ENCODE results near the gene GRM7. TPM values are rescaled to one million over a fixed set of nuclear protein-coding genes. Genes with fewer than 3 reads are reported as not detected.

Gene GRM7
- total and polyA plus RNA-seq, 5 donors from 2014 or later: not detected

DNA sequence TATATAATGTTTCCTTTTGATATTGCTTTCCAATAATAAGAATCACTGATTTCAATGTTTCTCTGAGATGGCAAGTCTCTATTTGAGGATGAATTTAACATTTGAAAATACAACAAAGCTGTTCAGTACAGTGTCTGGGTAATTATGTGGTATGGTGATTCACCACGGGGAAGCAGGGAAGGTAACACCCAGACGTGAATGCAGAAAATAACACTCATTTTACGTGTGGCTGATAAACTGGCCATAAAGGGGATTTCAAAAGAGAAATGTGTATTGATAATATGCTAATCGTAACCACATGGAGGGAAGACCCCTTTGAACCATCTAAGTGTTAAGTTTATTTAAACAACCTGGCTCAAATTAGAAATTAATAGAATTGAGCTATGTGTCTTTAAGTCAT, 344.6 kb downstream of the GRM7 start:
- H3K27me3 Mint-ChIP-seq: no peaks in the 10 kb centered on the region
- ATAC-seq (ENCODE audit: low read depth in 2 of 2): no peak
- Histone ChIP-seq H3K36me3 (ENCODE audit: control insufficient read depth, insufficient read depth, low read length) (no peaks in the 10 kb centered on the region), H3K27me3 (ENCODE audit: control insufficient read depth, insufficient read depth, low read length) (no peaks in the 10 kb centered on the region), H3K9me3 (ENCODE audit: control insufficient read depth in 2 of 2, low read length in 2 of 2) (no peaks in the 10 kb centered on the region), H3K4me3 (ENCODE audit: low read depth, low read length) (no peak overlapping the region), H3K4me1 (ENCODE audit: control insufficient read depth, insufficient read depth, low read length, poor library complexity, severe bottlenecking) (no peaks in the 10 kb centered on the region), H3K27ac (ENCODE audit: insufficient read depth, low read length, poor library complexity, severe bottlenecking) (no peak overlapping the region)
- H3K36me3 Mint-ChIP-seq: no peaks in the 10 kb centered on the region
- DNase-seq: peak in 1 of 3 donors; percentile 6
- peaks cover 3 to 9% (median 5%) of the 10 kb centered on the region in 7 donors for H3K9me3 Mint-ChIP-seq
- H3K27ac Mint-ChIP-seq: peak overlapping the region in 1 of 3 donors; percentile 21
- H3K4me3 Mint-ChIP-seq: peak overlapping the region in 3 of 4 donors; percentile 32 to 64 (median 46)
- peaks cover 0 to 3% (median 0%) of the 10 kb centered on the region in 4 donors for H3K4me1 Mint-ChIP-seq

DNA sequence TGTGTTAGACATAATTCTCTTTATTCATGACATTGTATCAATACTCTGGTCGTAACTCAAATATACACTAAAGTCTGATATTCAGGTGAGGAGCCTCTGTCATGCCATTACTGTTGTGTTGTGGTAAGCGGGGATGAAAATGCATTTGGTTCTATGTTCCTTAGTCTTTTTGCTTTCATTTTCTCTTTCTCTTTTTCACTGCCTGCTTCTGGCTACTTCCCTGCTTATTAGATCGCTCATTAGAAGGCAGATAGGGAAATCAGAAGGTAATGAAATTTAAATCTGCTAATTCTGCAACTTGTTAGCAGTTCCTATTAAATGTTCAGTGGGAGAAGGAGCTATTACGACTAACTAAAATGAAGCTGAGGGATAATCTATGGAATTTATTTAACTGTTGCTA, 345.0 kb downstream of the GRM7 start:
- Histone ChIP-seq H3K9me3 (ENCODE audit: control insufficient read depth in 2 of 2, low read length in 2 of 2) (no peaks in the 10 kb centered on the region), H3K4me3 (ENCODE audit: low read depth, low read length) (peak overlapping the region; percentile 5), H3K36me3 (ENCODE audit: control insufficient read depth, insufficient read depth, low read length) (no peaks in the 10 kb centered on the region), H3K27me3 (ENCODE audit: control insufficient read depth, insufficient read depth, low read length) (no peaks in the 10 kb centered on the region), H3K27ac (ENCODE audit: insufficient read depth, low read length, poor library complexity, severe bottlenecking) (no peak overlapping the region), H3K4me1 (ENCODE audit: control insufficient read depth, insufficient read depth, low read length, poor library complexity, severe bottlenecking) (no peaks in the 10 kb centered on the region)
- Mint-ChIP-seq H3K4me3 (peak overlapping the region in 3 of 4 donors; percentile 32 to 64 (median 46)), H3K4me1 (peaks cover 0 to 3% (median 0%) of the 10 kb centered on the region in 4 donors), H3K27ac (peak overlapping the region in 1 of 3 donors; percentile 28), H3K36me3 (no peaks in the 10 kb centered on the region), H3K27me3 (no peaks in the 10 kb centered on the region), H3K9me3 (peaks cover 3 to 9% (median 4%) of the 10 kb centered on the region in 7 donors)
- DNase-seq: peak in 1 of 3 donors; percentile 20
- no peak for ATAC-seq (ENCODE audit: low read depth in 2 of 2)

GRCh38 chr3:7207125-7207524, 346.2 kb downstream of the GRM7 start:
- no peak overlapping the region for H3K27ac ChIP-seq (ENCODE audit: insufficient read depth, low read length, poor library complexity, severe bottlenecking)
- H3K36me3 ChIP-seq (ENCODE audit: control insufficient read depth, insufficient read depth, low read length): no peaks in the 10 kb centered on the region
- peaks cover 2 to 14% (median 6%) of the 10 kb centered on the region in 7 donors for H3K9me3 Mint-ChIP-seq
- H3K27me3 Mint-ChIP-seq: no peaks in the 10 kb centered on the region
- no peaks in the 10 kb centered on the region for H3K4me1 ChIP-seq (ENCODE audit: control insufficient read depth, insufficient read depth, low read length, poor library complexity, severe bottlenecking)
- no peaks in the 10 kb centered on the region for H3K9me3 ChIP-seq (ENCODE audit: control insufficient read depth in 2 of 2, low read length in 2 of 2)
- H3K27ac Mint-ChIP-seq: no peak overlapping the region
- H3K4me1 Mint-ChIP-seq: peaks cover 0 to 3% (median 0%) of the 10 kb centered on the region in 4 donors
- H3K27me3 ChIP-seq (ENCODE audit: control insufficient read depth, insufficient read depth, low read length): no peaks in the 10 kb centered on the region
- H3K4me3 Mint-ChIP-seq: no peak overlapping the region
- ATAC-seq (ENCODE audit: low read depth in 2 of 2) (no peak), DNase-seq (no peak)
- H3K36me3 Mint-ChIP-seq: no peaks in the 10 kb centered on the region
- H3K4me3 ChIP-seq (ENCODE audit: low read depth, low read length): no peak overlapping the region

DNA sequence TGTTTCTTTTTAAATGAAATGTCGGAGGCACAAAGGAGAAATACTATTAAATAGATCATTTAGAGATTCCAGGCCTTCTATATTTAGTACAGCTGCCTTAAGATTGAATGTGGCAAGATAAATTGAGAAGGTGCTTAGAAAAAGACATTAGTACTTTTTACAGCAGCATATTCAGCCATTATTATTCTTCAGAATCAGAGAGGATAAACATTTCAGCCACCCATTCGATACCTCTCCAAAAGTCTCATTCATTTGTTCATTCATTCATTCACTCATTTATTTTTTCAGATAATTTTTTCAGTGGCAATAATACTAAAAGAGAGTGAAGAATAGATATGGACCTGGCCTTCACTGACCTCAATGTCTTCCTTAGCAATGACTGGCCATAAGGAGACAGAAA, 347.0 kb downstream of the GRM7 start:
- Mint-ChIP-seq H3K27ac (no peak overlapping the region), H3K4me3 (no peak overlapping the region), H3K4me1 (peaks cover 0 to 3% (median 0%) of the 10 kb centered on the region in 4 donors), H3K9me3 (peaks cover 2 to 15% (median 6%) of the 10 kb centered on the region in 7 donors), H3K27me3 (no peaks in the 10 kb centered on the region), H3K36me3 (no peaks in the 10 kb centered on the region)
- H3K4me1 ChIP-seq (ENCODE audit: control insufficient read depth, insufficient read depth, low read length, poor library complexity, severe bottlenecking): no peaks in the 10 kb centered on the region
- H3K36me3 ChIP-seq (ENCODE audit: control insufficient read depth, insufficient read depth, low read length): no peaks in the 10 kb centered on the region
- no peak overlapping the region for H3K27ac ChIP-seq (ENCODE audit: insufficient read depth, low read length, poor library complexity, severe bottlenecking)
- ATAC-seq (ENCODE audit: low read depth in 2 of 2) (no peak), DNase-seq (no peak)
- no peaks in the 10 kb centered on the region for H3K27me3 ChIP-seq (ENCODE audit: control insufficient read depth, insufficient read depth, low read length)
- H3K9me3 ChIP-seq (ENCODE audit: control insufficient read depth in 2 of 2, low read length in 2 of 2): no peaks in the 10 kb centered on the region
- no peak overlapping the region for H3K4me3 ChIP-seq (ENCODE audit: low read depth, low read length)

DNA sequence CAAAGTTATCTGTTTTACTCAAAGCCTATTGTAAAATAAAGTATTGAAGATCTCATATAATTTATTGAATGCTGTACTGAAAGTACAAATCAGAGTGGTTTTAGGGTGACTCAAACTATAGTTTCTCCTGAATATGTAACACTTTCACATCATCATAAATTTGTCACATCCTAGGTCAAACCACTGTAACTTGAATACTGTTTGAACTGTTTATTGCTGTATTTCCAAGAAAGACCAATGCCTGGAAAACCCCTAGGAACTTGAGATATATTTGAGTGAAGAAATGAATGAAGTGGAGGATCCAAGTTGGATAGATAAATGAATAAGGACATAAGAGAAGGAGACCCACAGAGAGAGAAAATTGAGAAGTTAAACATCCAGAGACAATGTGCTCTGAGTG, 348.2 kb downstream of the GRM7 start:
- no peak for DNase-seq
- Histone ChIP-seq H3K27ac (ENCODE audit: insufficient read depth, low read length, poor library complexity, severe bottlenecking) (no peak overlapping the region), H3K4me3 (ENCODE audit: low read depth, low read length) (no peak overlapping the region), H3K4me1 (ENCODE audit: control insufficient read depth, insufficient read depth, low read length, poor library complexity, severe bottlenecking) (no peaks in the 10 kb centered on the region), H3K27me3 (ENCODE audit: control insufficient read depth, insufficient read depth, low read length) (no peaks in the 10 kb centered on the region), H3K36me3 (ENCODE audit: control insufficient read depth, insufficient read depth, low read length) (no peaks in the 10 kb centered on the region), H3K9me3 (ENCODE audit: control insufficient read depth in 2 of 2, low read length in 2 of 2) (no peaks in the 10 kb centered on the region)
- no peak overlapping the region for H3K27ac Mint-ChIP-seq
- H3K27me3 Mint-ChIP-seq: no peaks in the 10 kb centered on the region
- ATAC-seq (ENCODE audit: low read depth in 2 of 2): no peak
- peaks cover 0 to 3% (median 0%) of the 10 kb centered on the region in 4 donors for H3K4me1 Mint-ChIP-seq
- H3K9me3 Mint-ChIP-seq: peaks cover 0 to 12% (median 9%) of the 10 kb centered on the region in 7 donors
- no peak overlapping the region for H3K4me3 Mint-ChIP-seq
- H3K36me3 Mint-ChIP-seq: no peaks in the 10 kb centered on the region

GRCh38 chr3:7211740-7212139, 350.8 kb downstream of the GRM7 start:
- no peak for DNase-seq

GRCh38 chr3:7215706-7216105, 354.8 kb downstream of the GRM7 start:
- Mint-ChIP-seq H3K4me1 (no peaks in the 10 kb centered on the region), H3K27me3 (no peaks in the 10 kb centered on the region), H3K9me3 (peaks cover 0 to 16% (median 5%) of the 10 kb centered on the region in 7 donors), H3K36me3 (no peaks in the 10 kb centered on the region), H3K27ac (no peak overlapping the region), H3K4me3 (no peak overlapping the region)
- Histone ChIP-seq H3K4me3 (ENCODE audit: low read depth, low read length) (no peak overlapping the region), H3K27ac (ENCODE audit: insufficient read depth, low read length, poor library complexity, severe bottlenecking) (no peak overlapping the region), H3K4me1 (ENCODE audit: control insufficient read depth, insufficient read depth, low read length, poor library complexity, severe bottlenecking) (no peaks in the 10 kb centered on the region), H3K36me3 (ENCODE audit: control insufficient read depth, insufficient read depth, low read length) (no peaks in the 10 kb centered on the region), H3K9me3 (ENCODE audit: control insufficient read depth in 2 of 2, low read length in 2 of 2) (no peaks in the 10 kb centered on the region), H3K27me3 (ENCODE audit: control insufficient read depth, insufficient read depth, low read length) (no peaks in the 10 kb centered on the region)
- DNase-seq (no peak), ATAC-seq (ENCODE audit: low read depth in 2 of 2) (no peak)

More at GRCh38 chr3:7211740-7212139, 350.8 kb downstream of the GRM7 start:
- Mint-ChIP-seq H3K9me3 (peaks cover 0 to 16% (median 6%) of the 10 kb centered on the region in 7 donors), H3K4me3 (no peak overlapping the region), H3K27ac (no peak overlapping the region), H3K36me3 (no peaks in the 10 kb centered on the region), H3K27me3 (no peaks in the 10 kb centered on the region), H3K4me1 (no peaks in the 10 kb centered on the region)
- H3K27ac ChIP-seq (ENCODE audit: insufficient read depth, low read length, poor library complexity, severe bottlenecking): no peak overlapping the region
- no peaks in the 10 kb centered on the region for H3K27me3 ChIP-seq (ENCODE audit: control insufficient read depth, insufficient read depth, low read length)
- H3K4me3 ChIP-seq (ENCODE audit: low read depth, low read length): no peak overlapping the region
- no peaks in the 10 kb centered on the region for H3K36me3 ChIP-seq (ENCODE audit: control insufficient read depth, insufficient read depth, low read length)
- no peak for ATAC-seq (ENCODE audit: low read depth in 2 of 2)
- H3K9me3 ChIP-seq (ENCODE audit: control insufficient read depth in 2 of 2, low read length in 2 of 2): no peaks in the 10 kb centered on the region
- no peaks in the 10 kb centered on the region for H3K4me1 ChIP-seq (ENCODE audit: control insufficient read depth, insufficient read depth, low read length, poor library complexity, severe bottlenecking)

DNA sequence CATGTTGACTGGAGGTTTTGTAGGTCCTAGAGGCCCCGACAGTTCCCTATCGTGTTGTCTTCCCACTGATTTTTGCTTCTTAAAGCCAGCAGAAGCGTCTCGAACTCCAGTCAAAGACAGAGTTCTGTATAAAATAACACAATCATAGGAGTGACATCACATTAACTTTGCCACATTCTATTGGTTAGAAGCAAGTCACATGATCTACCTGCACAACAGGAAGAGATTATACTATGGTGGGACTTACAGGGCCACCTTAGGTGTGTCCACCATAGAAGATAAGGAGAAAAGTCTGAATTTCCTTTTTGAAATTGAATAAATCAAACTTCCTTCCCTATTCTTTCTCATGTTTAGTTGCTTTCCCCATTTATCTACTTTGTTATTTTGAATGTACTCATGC, 365.5 kb downstream of the GRM7 start:
- no peaks in the 10 kb centered on the region for H3K36me3 Mint-ChIP-seq
- H3K27ac Mint-ChIP-seq: no peak overlapping the region
- ATAC-seq (ENCODE audit: low read depth in 2 of 2): no peak
- Histone ChIP-seq H3K9me3 (ENCODE audit: control insufficient read depth in 2 of 2, low read length in 2 of 2) (no peaks in the 10 kb centered on the region), H3K4me1 (ENCODE audit: control insufficient read depth, insufficient read depth, low read length, poor library complexity, severe bottlenecking) (no peaks in the 10 kb centered on the region), H3K36me3 (ENCODE audit: control insufficient read depth, insufficient read depth, low read length) (no peaks in the 10 kb centered on the region), H3K27me3 (ENCODE audit: control insufficient read depth, insufficient read depth, low read length) (no peaks in the 10 kb centered on the region), H3K27ac (ENCODE audit: insufficient read depth, low read length, poor library complexity, severe bottlenecking) (no peak overlapping the region), H3K4me3 (ENCODE audit: low read depth, low read length) (no peak overlapping the region)
- H3K4me3 Mint-ChIP-seq: no peak overlapping the region
- H3K9me3 Mint-ChIP-seq: peaks cover 0 to 14% (median 2%) of the 10 kb centered on the region in 7 donors
- H3K4me1 Mint-ChIP-seq: no peaks in the 10 kb centered on the region
- DNase-seq: no peak
- H3K27me3 Mint-ChIP-seq: no peaks in the 10 kb centered on the region

Data from CD4-positive, CD25-positive, alpha-beta regulatory T cell (primary cell).